HG02763 (cell line): ENCODE data around the gene MAD1L1.

Source experiments
- ATAC-seq: cut with Tn5 transposase; IDR thresholded peaks from one replicate; pipeline ENCODE4 v1.9.1; 2021; ENCODE audit warnings: mild to moderate bottlenecking, moderate library complexity; ENCODE audit not compliant: unreplicated experiment

The MAD1L1 gene

DNA sequence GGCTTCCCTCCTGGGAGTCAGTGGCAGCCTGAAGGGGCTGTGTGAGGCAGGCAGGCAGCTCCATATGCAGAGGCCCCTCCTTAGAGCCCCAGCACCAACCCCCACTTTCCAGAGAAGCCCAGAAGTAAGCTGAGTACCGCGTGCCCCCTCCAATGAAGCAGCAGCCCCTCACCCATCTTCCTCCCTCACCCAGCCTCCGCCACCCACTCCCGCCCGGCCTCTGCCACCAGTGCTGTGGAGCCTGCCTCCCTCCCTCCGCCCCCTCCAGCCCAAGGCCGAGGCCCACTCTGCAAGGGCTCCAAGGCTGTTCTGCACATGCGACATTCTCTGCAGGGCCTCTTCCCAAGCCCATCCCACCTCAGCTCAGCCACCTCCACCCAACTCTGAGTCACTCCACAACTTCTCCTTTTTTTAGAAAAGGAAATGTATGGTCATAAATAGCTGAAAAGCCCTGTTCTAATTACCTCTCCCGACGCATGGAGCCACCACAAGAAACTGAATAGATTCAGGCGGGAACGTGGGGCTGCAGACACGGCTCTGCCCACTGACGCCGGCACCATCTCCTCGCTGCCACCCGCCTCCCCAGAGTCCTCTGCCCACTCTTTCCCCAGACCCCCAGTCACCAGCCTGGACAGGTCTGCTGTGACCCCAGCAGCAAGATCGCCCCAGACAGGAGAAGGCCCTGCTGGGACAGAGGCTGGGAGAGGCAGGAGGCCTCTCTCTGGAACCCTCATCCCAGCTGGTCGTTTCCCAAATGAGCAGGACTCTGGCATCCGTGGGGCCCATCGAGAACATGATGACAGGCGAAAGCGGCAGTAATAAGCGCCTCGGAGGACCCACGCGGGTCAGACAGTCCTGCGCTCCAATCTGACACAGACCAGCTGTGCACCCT, 213.9 kb downstream of the MAD1L1 start:
- ATAC-seq: no peak

DNA sequence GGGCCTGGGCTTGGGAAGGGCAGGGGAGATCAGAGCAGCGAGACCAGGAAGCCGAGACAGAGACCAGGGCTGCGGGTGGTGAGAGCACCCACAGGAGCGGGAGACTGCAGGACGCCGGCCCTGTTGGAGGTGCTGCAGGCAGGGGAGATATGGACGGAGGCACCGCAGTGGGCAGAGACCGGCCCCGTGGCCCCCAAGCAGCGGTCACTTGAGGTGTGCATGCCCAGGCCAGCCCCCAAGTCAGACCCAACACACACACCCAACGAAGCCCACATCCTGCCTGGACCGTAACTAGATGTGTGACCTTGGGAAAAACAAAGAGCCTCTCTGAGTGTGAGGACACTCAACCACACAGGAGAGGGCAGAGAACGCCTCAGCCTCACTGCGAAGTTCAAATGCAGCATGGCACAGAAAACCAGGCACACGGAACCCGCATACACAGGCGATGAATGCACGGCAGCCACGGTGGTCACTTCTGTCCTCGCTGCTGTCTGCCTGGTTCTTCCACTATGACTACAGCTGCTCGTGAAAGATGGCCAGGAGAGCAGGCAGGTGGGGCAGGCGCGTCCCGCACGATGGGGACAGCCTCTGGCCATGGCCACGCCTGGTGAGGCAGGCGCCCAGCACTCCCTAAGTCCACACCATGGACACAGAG, 214.7 kb downstream of the MAD1L1 start:
- ATAC-seq: no peak

DNA sequence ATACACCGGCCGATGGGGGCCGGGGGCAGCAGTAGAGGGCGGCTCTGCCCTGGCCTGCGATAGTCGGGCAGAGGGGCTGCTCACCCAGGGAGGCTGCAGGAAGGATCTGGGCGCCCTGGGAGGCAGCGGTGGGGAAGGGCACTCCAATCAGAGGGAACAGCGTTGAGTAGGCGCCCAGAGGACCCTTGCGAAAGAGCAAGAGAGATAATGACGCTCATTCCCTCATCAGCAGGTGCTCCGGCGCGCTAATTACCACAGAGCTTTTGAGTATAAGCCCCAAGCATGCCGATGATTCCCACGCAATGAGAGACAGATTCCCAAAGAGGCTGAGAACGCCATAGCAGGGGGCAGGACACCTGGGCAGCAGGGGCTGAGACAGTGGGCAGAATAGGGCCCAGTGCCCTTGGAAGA, 215.3 kb downstream of the MAD1L1 start:
- no peak for ATAC-seq

DNA sequence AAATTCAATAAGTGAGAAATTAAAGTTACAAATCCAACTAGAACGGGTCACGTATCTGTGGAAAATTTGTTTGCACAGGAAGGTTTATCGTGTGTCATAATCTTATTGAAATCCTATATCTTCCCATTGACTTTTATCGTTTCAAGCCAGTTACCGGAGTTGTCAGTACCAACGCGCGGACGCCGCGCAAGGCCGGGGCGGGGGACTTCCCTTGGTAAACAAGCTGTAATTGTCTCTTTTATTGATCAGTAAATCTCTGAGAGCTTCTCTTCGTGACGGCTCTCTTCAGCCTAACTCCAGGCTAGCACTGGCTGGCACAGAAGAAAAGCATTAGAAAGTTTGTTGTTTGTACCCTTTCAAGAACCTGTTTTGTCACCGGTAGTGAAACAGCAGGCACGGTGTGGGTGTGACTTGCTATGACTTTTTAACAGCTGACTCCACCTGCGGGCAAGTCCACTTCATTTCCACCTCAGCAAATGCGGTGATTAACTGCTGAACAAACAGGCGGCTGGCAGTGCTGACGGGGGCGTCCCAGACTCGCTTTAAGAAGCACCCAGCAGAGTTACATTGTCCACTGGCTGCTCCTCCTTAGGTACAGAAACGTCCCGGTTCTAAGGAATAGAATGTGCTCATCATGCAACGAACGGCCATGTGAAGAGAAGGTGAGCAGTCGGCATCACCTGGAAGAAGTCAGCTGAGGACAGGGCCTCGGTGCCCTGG, 215.8 kb downstream of the MAD1L1 start:
- ATAC-seq: no peak

DNA sequence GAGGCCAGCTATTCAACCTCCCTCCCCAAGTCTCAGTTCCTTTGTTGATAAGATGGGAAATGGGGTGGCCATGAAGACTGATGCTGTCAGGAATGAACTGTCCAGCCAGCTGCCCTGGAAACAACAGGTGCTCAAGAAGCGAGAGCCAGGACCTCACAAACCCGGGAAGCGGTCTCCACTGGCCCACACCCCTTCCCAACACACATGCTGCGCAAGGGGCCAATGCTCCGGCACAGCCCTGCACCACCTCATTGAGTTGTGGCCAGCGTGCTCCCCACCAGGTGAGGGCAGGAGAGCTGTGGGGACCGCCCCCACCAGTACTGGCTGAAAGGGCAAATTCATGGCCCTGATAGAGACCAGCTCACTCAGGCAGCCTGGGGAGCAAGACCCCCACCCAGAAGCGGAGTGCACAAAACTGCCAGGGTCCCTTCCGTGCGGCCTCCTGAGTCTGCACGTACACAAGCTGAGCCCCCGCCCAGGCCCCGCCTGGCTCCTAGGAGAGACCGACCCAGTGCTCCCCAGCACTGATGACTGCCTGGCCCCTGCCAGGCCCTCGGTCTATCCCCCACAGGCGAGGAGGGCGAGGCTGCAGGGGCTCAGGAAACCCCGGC, 216.6 kb downstream of the MAD1L1 start:
- ATAC-seq: no peak

DNA sequence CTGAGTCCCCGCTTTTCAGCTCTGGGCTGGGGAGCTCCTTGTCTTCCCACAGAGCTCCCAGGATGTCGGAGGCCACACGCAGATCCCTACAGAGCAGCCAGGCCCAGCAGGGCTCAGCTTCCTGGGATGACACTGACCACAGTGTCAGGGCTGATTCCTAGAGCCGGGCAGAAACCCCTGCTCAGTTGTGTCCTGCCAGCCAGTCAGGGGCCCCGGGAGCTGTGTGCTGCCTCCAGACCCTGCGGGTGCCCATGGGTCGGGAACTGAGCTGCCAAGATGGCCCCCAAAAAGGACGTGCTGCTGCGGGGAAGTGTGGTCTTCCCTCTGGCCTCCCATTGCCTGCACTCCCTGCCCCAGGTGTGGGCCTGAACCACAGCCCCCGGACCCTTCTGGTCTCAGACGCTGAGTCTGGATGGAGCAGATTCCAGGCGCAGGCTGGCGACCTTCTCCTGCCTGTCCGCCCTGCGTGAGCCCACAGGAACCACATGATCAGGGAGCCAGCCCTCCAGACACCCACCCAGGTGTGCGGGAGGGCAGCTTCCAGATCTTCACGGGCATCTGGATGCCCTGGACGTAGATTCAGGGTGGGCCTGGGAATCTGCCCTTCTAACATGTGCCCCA, 217.4 kb downstream of the MAD1L1 start:
- ATAC-seq: no peak

DNA sequence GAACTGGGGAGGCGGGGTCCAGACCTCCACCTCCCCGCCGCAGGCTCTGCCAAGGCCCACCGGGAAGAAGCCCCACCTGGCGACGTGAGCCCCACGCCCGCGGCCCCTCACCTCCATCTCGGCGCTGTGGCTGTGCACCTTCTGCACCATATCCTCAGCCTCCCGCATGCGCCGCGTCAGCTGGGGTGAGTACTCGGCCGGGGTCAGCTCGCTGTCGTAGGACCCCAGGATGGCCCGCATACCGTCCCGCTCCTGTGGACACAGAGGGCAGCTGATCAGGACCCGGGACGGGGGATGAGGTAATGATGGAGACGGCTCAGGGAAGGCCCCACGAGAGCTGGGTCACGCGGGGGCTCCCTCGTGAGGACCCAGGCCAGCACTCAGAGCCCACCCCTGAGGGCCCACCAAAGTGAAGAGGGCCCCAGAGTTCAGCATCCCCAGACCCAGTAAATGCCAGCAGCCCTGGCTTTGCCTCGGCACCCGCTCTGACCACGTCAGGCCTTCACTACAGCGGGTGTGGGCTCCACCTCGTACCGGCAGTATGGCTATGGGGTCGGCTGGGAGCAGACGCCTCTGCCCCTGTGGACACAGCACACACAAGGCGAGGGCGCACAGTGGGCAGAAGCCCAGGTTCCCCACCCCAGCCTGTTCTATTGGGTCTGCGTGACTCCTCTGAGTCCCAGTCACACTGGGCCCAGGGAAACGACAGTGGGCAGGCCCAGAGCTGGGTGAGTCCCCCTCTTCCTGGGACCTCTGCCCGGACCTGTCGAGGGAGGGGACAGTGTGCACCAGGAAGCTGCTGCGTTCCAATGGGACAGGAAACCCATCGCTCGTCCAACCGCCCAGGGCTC, 218.1 kb downstream of the MAD1L1 start:
- no peak for ATAC-seq

DNA sequence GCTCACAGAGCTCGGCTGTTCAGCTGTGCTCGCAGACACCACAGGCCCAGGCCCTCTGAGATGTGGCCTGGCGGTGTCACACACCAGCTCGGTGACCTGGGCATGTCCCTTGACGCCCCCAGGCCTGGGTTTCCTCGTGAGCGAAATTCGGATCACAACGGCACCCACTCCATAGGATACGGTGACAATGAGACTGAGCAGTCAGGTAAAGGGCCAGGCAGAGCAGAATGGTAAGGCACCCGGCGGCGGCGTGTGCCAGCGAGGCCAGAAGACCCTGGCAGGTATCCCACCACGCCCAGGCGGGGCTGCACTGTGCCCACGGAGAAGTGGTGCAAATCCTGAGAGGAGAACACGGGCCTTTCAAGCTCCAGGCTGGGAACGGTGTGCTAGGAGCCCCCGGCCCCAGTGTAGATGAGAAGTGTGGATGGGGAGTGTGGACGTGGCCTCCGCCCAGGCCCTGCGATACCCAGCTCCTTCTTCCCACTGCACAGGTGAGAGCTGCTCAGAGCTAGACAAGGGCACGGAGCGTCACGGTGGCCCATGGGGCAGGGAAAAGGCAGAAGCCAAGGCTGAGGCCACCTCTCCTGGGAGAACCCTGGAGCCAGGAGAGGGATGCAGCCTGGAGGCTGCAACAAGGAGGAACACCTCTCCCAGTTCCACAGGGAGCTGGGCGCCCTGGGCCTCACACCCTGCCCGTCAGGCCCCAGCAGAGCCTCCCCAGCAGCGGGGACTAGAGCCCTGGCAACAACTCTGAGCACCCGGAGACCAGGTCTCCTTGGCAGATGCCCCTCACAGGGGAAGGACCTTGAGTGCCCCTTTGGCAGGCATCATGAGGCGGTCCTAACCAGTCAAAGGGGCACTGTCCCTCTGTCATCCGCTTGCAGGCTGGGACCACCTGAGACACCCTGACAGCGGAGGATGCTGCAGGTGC, 219.1 kb downstream of the MAD1L1 start:
- ATAC-seq: no peak

DNA sequence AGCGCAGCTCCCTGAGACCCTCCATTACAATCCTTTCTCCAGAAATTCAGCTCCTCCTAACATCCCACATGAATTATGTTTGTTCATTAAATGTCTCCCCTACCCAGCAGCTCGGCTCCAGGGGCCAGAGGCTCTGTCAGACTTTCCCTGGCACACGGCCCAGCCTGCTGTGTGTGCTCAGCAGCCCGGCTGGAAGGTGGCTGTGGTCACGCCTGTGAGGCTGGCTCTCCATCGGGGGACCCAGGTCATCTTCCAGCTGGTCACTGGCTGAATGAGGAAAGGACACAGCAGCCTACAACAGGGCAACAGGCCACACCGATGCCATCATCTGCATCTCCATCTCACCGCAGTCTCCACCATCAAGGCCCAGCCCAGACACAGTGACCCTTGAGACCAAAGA, 219.8 kb downstream of the MAD1L1 start:
- ATAC-seq: no peak

DNA sequence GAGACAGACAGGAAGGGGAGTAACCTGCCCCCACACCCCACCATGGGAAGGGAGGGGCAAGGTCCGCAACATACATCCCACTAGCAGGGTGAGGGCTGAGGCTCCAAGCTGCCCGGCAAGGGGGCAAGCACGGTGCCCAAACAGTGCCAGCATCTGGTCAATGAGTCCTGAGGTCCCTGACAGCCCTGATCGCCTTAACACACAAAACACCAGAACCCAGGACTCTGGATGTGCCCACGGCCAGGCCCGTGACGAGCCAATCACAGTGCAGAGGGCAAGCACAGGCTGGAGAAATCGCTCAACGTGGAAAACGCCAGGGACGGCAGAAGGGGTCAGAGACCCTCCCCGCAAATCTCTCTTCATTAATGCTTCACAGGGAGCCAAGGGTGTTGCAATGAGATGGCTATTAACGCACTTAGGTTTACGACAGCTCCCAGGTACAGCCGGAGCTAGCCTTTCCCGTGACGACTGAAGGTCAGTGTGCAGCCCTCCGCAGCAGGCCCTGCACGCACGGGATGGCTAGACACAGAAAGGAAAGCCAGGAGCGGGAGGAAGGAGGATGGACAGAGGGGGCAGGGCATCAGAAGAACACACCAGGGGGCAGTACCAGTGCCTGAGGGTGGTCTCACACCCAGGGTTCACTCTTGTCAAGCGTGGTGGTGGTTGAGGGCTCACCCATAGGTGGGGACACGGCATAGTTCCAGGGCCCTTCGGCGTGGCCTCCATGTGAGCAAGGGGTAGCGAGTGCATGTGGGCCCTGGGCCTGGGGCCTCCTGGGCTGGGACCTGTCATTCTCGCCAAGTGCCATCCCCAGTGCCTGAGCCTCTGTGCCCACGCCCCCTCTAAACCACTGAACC, 220.5 kb downstream of the MAD1L1 start:
- ATAC-seq: no peak

DNA sequence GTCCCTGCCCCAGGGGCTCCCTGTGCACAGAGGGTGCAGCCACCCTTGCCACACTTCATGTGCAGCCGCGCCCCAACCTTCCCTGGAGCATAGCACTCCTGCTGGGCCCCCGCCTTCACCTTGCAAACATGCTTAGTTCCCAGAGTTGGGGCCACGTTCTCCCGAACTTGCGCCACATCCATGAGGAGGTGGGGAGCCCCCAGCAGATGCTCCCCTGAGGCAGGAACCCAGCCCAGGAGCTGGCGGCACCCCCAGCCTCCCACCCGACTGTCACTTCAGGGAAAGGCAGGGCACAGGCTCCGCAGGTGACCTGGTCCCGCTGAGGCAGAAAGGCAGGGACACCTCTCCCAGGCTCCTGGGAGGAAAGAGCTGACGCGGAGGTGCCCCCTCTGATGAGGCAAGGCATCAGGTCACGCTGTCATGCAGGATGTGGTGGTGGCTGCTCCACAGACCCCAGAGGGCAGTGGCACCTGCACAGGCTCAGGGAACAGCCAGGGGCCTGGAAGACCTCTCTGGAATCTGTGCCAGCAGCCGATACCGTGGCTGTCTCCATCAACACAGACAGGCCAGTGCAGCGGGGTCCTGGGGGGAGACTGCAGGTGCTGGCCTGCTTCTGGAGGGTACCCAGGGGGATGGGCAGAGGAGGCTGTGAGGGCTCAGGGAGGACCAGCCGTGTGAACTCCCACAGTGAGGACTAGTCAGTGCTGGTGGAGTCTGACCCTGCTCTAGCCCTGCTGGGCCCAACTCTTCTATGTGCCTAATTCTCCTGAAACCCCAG, 221.3 kb downstream of the MAD1L1 start:
- no peak for ATAC-seq

DNA sequence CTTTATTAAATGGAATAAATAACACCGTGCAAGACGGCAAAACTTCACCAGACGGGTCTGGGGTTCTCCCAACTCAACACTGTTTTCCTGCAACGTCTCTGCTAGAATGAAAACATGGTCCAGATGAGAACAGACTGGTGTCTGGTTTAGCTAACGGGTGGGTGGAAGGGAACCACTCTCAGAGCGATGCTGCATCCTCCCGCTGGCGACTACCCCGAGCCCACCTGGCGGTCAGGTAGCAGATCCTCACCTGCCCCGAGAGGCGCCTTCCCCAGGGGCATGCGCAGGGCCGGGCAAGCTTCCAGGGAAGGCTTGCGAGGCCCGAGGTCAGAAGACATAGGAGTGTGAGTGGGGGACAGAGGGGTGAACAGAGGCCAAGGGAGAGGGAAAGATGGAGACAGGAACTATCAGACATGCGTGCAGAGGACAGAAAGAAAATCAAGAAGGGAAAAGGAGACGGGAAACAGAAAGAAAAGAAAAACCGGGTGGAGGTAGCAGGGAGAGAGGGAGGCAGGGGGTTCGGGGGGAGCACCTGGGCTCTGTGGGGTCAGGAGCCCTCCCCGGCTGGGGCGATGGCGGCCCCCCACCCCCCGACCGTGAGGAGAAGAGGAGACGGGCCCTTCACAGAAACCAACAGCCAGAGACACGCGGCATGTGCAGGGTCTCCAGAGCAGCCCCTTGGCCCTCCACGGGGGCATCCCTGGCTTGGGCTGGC, 222.0 kb downstream of the MAD1L1 start:
- ATAC-seq: no peak

DNA sequence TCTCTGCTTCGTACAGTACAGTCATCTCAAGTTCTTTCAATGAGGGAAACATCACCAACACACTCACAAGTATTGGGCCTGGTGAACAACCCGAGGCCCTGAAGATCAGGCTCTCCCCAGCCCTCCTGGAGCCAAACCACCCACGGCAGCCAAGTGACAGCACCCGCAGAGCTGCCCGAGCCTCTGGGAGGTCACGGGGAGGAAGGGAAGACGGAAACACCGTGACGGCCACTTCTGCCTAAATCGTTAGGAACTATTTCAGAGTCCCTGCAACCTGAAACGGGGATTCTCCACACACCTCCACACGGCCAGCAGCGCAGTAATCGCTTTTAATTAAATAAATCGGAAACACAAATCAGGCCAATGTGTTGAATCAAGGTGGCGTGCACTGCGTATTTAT, 222.6 kb downstream of the MAD1L1 start:
- no peak for ATAC-seq

DNA sequence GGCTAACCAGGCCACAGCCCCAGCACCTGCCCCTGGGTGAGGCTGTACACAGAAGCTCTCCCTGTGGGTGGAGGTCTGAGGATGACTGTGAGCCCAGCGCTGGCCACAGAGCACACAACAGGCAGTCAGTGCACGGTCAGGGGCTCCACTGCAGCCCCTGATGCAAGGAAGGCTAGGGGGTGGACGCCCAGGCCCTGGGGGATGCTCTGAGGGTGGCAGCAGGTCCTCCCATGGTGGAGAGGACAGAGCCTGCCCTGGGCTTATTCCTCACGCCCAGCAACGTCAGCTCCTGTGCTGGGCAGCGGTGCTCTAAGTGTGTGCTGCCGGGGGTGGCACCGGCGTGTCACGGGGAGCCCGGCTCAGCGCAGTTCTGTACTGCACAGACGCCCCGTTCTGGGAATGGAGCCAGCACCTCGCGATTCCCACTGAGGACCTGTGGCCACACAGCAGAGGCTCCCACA, 223.2 kb downstream of the MAD1L1 start:
- no peak for ATAC-seq

DNA sequence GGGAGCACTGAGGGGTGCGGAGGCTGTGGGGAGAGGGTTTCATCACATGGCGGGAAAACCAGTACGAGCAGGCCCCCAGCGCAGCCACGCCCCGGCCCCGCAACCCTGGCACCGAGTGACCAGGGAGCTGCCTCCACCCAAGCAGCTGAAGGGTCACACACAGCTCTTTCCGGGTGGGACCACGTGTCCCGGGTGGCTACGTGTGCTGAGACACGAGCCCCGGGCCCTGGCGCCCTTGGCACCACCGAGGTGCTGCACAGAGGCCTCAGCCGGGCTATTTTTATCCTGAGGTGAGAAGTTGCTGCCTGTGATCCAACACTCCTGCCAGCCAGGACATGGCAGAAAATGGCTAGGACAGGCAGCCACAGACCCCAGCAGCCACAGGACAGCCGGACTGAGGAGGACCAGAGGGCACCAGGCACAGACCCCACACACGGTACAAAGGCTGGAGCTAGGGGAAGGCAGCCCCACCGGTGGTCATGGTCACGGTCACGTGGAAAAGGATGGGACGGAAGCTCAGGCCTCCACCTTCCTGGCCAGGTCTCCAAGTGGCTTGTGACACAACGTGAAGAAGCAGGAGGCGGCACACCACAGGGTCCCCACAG, 223.7 kb downstream of the MAD1L1 start:
- ATAC-seq: no peak
